Measurements from ENCODE around the gene SLC8A3. TPM values are rescaled to one million over a fixed set of nuclear protein-coding genes. Genes with fewer than 3 reads are reported as not detected.

Gene SLC8A3
- total RNA-seq, 1 experiment from 2014 or later = not detected

DNA sequence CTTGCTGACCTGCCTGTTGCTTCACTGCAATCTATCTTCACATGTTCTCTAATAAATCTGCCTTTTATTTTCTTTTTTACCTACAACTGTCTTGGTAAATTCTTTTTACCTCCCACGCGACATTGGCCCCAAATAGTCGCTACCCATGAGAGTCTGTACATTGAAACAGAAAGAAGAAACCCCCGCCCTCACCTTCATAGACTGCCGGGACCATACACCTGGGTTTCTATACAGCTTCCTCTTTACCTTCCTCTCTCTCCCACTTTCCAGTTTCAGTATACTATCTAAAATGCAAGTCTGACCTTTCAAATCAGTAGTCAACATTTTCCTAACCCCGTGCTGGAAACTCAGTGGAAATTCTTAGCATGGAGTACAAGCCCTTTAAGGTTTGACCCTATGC lies 4.8 kb downstream of the SLC8A3 start:
- no peak overlapping the region for H3K4me2 ChIP-seq (ENCODE audit: low read length)
- no peak overlapping the region for H3K4me3 ChIP-seq (replicated peaks in 1 of 2; ENCODE audit: low read depth in 1 of 2, low read length in 2 of 2)
- ChIA-PET POLR2A (no interaction called here), CTCF (no interaction called here), RAD21 (ENCODE audit: low non-redundant PET in 1 of 2, low total read pairs in 2 of 2, uncharacterized antibody in 2 of 2, unreplicated experiment in 2 of 2) (no interaction called here)
- no peak overlapping the region for H3K9ac ChIP-seq (ENCODE audit: low read length)
- BruUV-seq (replicated peaks) = no TSS peak
- ATAC-seq (no peak), DNase-seq (ENCODE audit: low read depth, low spot score) (no peak)
- H3K36me3 ChIP-seq (ENCODE audit: control insufficient read depth in 1 of 2, insufficient read depth in 2 of 2, low read length in 2 of 2) = no peaks in the 10 kb centered on the region
- H3K4me1 ChIP-seq (ENCODE audit: control insufficient read depth in 1 of 2, insufficient read depth in 2 of 2, low read length in 2 of 2) = no peaks in the 10 kb centered on the region
- no peaks in the 10 kb centered on the region for H4K20me1 ChIP-seq (ENCODE audit: insufficient read depth)
- H3K27ac ChIP-seq (ENCODE audit: low read depth, low read length) = no peak overlapping the region
- no peak overlapping the region for H2AFZ ChIP-seq (ENCODE audit: low read depth, low read length, poor library complexity, severe bottlenecking)
- no peaks in the 10 kb centered on the region for H3K9me3 ChIP-seq (ENCODE audit: control insufficient read depth in 1 of 2, insufficient read depth in 1 of 2, low read depth in 1 of 2, low read length in 2 of 2)
- no peak for TF ChIP-seq SP1 (IDR thresholded peaks at IDR 0.05; ENCODE audit: low read depth)
- no peak for TF ChIP-seq ZNF274 (IDR thresholded peaks at IDR 0.05; ENCODE audit: low read depth, low read length)
- no peak for TF ChIP-seq ELF1 (IDR thresholded peaks at IDR 0.05; ENCODE audit: borderline replicate concordance, low read depth)
- TF ChIP-seq, protein P1, sequence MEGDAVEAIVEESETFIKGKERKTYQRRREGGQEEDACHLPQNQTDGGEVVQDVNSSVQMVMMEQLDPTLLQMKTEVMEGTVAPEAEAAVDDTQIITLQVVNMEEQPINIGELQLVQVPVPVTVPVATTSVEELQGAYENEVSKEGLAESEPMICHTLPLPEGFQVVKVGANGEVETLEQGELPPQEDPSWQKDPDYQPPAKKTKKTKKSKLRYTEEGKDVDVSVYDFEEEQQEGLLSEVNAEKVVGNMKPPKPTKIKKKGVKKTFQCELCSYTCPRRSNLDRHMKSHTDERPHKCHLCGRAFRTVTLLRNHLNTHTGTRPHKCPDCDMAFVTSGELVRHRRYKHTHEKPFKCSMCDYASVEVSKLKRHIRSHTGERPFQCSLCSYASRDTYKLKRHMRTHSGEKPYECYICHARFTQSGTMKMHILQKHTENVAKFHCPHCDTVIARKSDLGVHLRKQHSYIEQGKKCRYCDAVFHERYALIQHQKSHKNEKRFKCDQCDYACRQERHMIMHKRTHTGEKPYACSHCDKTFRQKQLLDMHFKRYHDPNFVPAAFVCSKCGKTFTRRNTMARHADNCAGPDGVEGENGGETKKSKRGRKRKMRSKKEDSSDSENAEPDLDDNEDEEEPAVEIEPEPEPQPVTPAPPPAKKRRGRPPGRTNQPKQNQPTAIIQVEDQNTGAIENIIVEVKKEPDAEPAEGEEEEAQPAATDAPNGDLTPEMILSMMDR (IDR thresholded peaks at IDR 0.05 in 2 of 3, conservative IDR thresholded peaks at IDR 0.05 in 1 of 3; ENCODE audit: borderline replicate concordance in 1 of 3, insufficient read depth in 1 of 3, low read depth in 2 of 3, low read length in 2 of 3) = no peak
- TF ChIP-seq, protein P2, sequence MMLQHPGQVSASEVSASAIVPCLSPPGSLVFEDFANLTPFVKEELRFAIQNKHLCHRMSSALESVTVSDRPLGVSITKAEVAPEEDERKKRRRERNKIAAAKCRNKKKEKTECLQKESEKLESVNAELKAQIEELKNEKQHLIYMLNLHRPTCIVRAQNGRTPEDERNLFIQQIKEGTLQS (IDR thresholded peaks at IDR 0.05) = no peak
- TF ChIP-seq, protein P3, sequence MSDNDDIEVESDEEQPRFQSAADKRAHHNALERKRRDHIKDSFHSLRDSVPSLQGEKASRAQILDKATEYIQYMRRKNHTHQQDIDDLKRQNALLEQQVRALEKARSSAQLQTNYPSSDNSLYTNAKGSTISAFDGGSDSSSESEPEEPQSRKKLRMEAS (IDR thresholded peaks at IDR 0.05) = no peak
- no peak for TF ChIP-seq RAD21 (IDR thresholded peaks at IDR 0.05; ENCODE audit: low read depth)
- no peak for TF ChIP-seq TCF7L2 (IDR thresholded peaks at IDR 0.05; ENCODE audit: borderline replicate concordance, extremely low read depth, insufficient read depth, insufficient read length)
- TF ChIP-seq EZH2 (IDR thresholded peaks at IDR 0.05) = no peak
- TF ChIP-seq EGR1 (IDR thresholded peaks at IDR 0.05; ENCODE audit: low read depth) = no peak
- no peak for TF ChIP-seq SIN3A (IDR thresholded peaks at IDR 0.05; ENCODE audit: low read depth)
- TF ChIP-seq EZH2phosphoT487 (IDR thresholded peaks at IDR 0.05; ENCODE audit: borderline replicate concordance) = no peak
- no peak for TF ChIP-seq JUND (IDR thresholded peaks at IDR 0.05)
- TF ChIP-seq ZFX (IDR thresholded peaks at IDR 0.05) = no peak
- TF ChIP-seq POLR2AphosphoS5 (IDR thresholded peaks at IDR 0.05; ENCODE audit: low read depth, low read length) = no peak
- no peak for TF ChIP-seq SRF (IDR thresholded peaks at IDR 0.05; ENCODE audit: low read depth)
- TF ChIP-seq, protein P4, sequence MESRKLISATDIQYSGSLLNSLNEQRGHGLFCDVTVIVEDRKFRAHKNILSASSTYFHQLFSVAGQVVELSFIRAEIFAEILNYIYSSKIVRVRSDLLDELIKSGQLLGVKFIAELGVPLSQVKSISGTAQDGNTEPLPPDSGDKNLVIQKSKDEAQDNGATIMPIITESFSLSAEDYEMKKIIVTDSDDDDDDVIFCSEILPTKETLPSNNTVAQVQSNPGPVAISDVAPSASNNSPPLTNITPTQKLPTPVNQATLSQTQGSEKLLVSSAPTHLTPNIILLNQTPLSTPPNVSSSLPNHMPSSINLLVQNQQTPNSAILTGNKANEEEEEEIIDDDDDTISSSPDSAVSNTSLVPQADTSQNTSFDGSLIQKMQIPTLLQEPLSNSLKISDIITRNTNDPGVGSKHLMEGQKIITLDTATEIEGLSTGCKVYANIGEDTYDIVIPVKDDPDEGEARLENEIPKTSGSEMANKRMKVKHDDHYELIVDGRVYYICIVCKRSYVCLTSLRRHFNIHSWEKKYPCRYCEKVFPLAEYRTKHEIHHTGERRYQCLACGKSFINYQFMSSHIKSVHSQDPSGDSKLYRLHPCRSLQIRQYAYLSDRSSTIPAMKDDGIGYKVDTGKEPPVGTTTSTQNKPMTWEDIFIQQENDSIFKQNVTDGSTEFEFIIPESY (IDR thresholded peaks at IDR 0.05; ENCODE audit: extremely low read depth, insufficient replicate concordance, low read length) = no peak
- intact Hi-C loops (cut with micrococcal nuclease) = no loop called here
- peaks cover 44% of the 10 kb centered on the region for H3K27me3 ChIP-seq (ENCODE audit: insufficient read depth, low read length)
- H3K9me2 ChIP-seq (ENCODE audit: insufficient read depth) = no peaks in the 10 kb centered on the region; the same call in 1 of the 2 replicates
- H3K79me2 ChIP-seq (ENCODE audit: insufficient read depth, low read length) = no peaks in the 10 kb centered on the region
